PC-9 (cell line): ENCODE results near the gene MAZ.

Source experiments
- EZH2 ChIP-seq: fragments of 200-600 bp; sonication (generic); IDR thresholded peaks from 2 replicates; pipeline ENCODE4 v1.8.0; 2017; ENCODE audit warnings: antibody characterized with exemption, low read depth
- TF ChIP-seq, protein P1 (sequence below): fragments of 200-600 bp; sonication (generic); conservative IDR thresholded peaks from 2 replicates; pipeline ENCODE4 v1.6.1; 2017; ENCODE audit warnings: mixed run types, antibody characterized with exemption, mild to moderate bottlenecking, moderate library complexity

DNA sequence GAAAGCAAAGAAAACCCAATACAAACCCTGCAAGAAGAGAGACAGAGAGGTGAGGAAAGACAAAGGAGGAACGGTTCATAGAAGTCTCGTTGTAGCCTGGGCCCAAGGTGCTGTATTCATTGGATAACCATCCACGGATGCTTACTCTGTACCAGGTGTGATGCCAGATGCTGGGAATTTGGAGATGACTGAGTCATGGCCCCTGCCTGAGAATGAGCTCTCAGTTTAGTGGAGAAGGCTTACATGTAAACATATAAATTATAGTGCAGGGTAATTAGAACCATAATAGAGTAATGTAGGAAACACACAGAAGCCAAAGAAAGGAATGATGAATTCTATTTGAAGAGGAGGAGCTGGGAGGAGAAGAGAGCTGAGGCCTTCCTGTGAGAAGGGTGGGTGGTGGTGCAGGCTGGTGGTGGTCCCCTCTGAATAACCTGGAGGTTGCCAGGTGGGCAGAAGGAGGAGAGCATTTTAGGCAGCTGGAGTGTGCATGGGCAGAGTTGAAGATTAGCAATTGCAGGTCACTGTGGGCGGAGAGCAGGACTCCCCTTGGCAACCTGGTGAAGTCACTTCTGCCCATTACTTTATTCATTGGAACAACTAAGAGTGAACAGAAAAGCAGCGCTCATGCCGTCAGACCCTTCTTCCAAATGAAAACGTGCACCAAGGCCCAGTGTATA lies 35.9 kb upstream of the MAZ start:
- TF ChIP-seq, protein P1, sequence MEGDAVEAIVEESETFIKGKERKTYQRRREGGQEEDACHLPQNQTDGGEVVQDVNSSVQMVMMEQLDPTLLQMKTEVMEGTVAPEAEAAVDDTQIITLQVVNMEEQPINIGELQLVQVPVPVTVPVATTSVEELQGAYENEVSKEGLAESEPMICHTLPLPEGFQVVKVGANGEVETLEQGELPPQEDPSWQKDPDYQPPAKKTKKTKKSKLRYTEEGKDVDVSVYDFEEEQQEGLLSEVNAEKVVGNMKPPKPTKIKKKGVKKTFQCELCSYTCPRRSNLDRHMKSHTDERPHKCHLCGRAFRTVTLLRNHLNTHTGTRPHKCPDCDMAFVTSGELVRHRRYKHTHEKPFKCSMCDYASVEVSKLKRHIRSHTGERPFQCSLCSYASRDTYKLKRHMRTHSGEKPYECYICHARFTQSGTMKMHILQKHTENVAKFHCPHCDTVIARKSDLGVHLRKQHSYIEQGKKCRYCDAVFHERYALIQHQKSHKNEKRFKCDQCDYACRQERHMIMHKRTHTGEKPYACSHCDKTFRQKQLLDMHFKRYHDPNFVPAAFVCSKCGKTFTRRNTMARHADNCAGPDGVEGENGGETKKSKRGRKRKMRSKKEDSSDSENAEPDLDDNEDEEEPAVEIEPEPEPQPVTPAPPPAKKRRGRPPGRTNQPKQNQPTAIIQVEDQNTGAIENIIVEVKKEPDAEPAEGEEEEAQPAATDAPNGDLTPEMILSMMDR: no peak
- no peak for TF ChIP-seq EZH2
